SK-N-MC (cell line): ENCODE results near the gene CHST13.

Experiments
- EZH2 ChIP-seq: fragments of 200-600 bp; sonication (generic); IDR thresholded peaks from one replicate; pipeline ENCODE4 v1.6.1; 2017; ENCODE audit warnings: antibody characterized with exemption
- FOXP2 ChIP-seq: optimal IDR thresholded peaks from 2 replicates; pipeline ENCODE3; 2011; ENCODE audit warnings: mild to moderate bottlenecking, moderate library complexity; ENCODE audit not compliant: insufficient read depth; ENCODE audit errors: extremely low read length, control extremely low read depth
- POLR2AphosphoS5 ChIP-seq: IDR thresholded peaks from 2 replicates; pipeline ENCODE4 v1.6.1; 2012; ENCODE audit warnings: mild to moderate bottlenecking, low read depth, low read length, borderline replicate concordance

GRCh38 chr3:126479642-126480041 is 44.3 kb upstream of the CHST13 start:
- TF ChIP-seq FOXP2 = no peak
- TF ChIP-seq POLR2AphosphoS5 = no peak
- TF ChIP-seq EZH2 = no peak
